Transverse colon (tissue), 3 donors: ENCODE data around the gene MYPN.

Experiments
- CTCF ChIP-seq, 5 experiments: fragments of 200-600 bp in 3 of 5; fragments of 450-650 bp in 2 of 5; sonication (generic) in 3 of 5; IDR thresholded peaks; 1 replicate in 2 of 5; 2 replicates in 3 of 5; pipeline ENCODE4 v1.5.1; 2016 to 2017; ENCODE audit warnings: antibody characterized with exemption in 5 of 5, inconsistent platforms in 3 of 5, mild to moderate bottlenecking in 2 of 5, moderate library complexity in 1 of 5
- POLR2A ChIP-seq: fragments of 450-650 bp; IDR thresholded peaks from one replicate; pipeline ENCODE4 v1.6.1; 2016; ENCODE audit warnings: antibody characterized with exemption, mild to moderate bottlenecking, moderate library complexity

GRCh38 chr10:68132391-68132790 lies 23.1 kb downstream of the MYPN start:
- TF ChIP-seq CTCF (IDR thresholded peaks at IDR 0.05) (no peak), POLR2A (no peak)
